NT2/D1 (cell line): ENCODE measurements around the gene CABLES1.
"Not testable (repeated sequence)": the region's sequence is repeated elsewhere in the genome, so short reads cannot be mapped to it uniquely, and the experiment has no call there.

Experiments
- DNase-seq: peaks from one replicate; pipeline ENCODE4 v3.0.0-alpha.2; 2011; ENCODE audit warnings: low read depth, low spot score
- H3K27me3 ChIP-seq: 2 replicates; pipeline ENCODE4 v1.6.0; 2011; ENCODE audit warnings: mild to moderate bottlenecking; ENCODE audit not compliant: insufficient read length, insufficient read depth
- H3K36me3 ChIP-seq: 2 replicates; pipeline ENCODE4 v1.6.1; 2011; ENCODE audit warnings: mild to moderate bottlenecking, low read length, mixed read lengths; ENCODE audit not compliant: insufficient read depth, insufficient read length
- H3K4me1 ChIP-seq: 2 replicates; pipeline ENCODE4 v1.5.1; 2011; ENCODE audit not compliant: insufficient read depth, insufficient read length
- H3K4me3 ChIP-seq: 2 replicates; pipeline ENCODE4 v1.5.1; 2011; ENCODE audit warnings: low read depth; ENCODE audit not compliant: insufficient read length
- H3K9ac ChIP-seq: 2 replicates; pipeline ENCODE4 v1.6.0; 2011; ENCODE audit warnings: low read depth; ENCODE audit not compliant: insufficient read length
- H3K9me3 ChIP-seq: 2 replicates; pipeline ENCODE4 v1.5.1; 2011; ENCODE audit warnings: mild to moderate bottlenecking, low read length; ENCODE audit not compliant: insufficient read depth
- SUZ12 ChIP-seq: IDR thresholded peaks from 2 replicates; pipeline ENCODE4 v1.6.1; 2011; ENCODE audit not compliant: insufficient read length, insufficient read depth; ENCODE audit errors: extremely low read depth
- YY1 ChIP-seq: IDR thresholded peaks from 2 replicates; pipeline ENCODE4 v1.6.1; 2011; ENCODE audit not compliant: insufficient read length, insufficient read depth
- ZNF274 ChIP-seq: IDR thresholded peaks from 2 replicates; pipeline ENCODE4 v1.6.1; 2011; ENCODE audit warnings: mild to moderate bottlenecking, low read depth, low read length

Gene CABLES1

DNA sequence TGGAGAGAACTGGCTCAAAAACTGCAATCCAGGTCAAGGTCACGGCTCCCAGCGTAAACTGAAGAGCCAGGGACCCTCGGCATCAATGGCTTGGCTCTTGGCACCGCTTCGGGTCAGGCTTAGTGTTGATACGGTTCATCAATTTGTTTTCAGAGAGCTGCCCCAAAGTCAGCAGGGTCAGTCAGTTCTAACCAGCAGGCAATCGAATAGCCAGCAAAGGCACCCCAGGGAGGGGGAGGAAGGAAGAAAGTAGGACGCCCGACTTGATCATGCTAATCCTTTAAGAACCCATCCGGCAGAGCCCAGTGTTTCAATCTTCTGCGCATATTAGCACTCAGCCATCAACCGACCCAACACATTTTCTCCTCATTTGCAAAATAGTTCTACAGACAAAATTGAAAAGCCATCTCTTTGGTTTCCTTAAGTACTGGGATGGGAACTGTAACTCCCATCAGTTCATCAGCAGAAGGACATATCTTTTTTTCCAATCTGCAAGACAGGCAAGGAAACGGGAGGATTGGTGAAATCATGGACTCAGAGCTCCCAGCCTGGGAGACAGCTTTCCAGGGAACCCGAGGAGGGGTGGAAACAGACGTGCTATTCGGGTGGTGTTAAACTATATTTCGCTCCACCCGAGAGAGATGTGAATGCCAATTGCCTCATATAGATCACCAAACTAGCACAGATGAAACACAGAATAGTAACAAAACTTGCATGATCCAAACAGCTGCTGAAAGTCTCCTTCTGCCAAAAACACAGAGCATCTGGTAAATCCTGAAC is 40.7 kb upstream of the CABLES1 start:
- no peaks in the 10 kb centered on the region for H3K36me3 ChIP-seq
- H3K9ac ChIP-seq, result no peak overlapping the region
- H3K27me3 ChIP-seq, result no peaks in the 10 kb centered on the region
- peak; percentile 32 for DNase-seq
- no peaks in the 10 kb centered on the region for H3K4me1 ChIP-seq
- H3K4me3 ChIP-seq, result no peak overlapping the region
- TF ChIP-seq YY1, result no peak
- TF ChIP-seq SUZ12, result no peak
- no peak for TF ChIP-seq ZNF274
- no peaks in the 10 kb centered on the region for H3K9me3 ChIP-seq

DNA sequence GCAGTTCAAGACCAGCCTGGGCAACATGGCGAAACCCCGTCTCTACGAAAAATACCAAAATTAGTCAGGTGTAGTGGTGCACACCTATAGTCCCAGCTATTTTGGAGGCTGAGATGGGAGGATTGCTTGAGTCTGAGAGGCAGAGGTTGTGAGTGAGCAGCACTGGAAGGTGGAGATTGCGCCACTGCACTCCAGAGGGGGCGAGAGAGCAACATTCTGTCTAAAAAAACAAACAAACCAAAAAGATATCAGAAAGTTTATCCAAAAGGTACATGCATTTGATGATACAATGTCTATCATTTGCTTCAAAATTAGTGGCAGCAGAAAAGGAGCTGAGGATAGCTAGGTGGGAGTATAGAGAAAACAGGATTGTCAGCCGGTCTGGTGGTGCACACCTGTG is 39.8 kb upstream of the CABLES1 start:
- Histone ChIP-seq H3K27me3 (no peaks in the 10 kb centered on the region), H3K4me1 (no peaks in the 10 kb centered on the region), H3K36me3 (no peaks in the 10 kb centered on the region), H3K9ac (no peak overlapping the region), H3K9me3 (no peaks in the 10 kb centered on the region), H3K4me3 (no peak overlapping the region)
- no peak for DNase-seq
- TF ChIP-seq SUZ12 (no peak), ZNF274 (no peak), YY1 (no peak)

DNA sequence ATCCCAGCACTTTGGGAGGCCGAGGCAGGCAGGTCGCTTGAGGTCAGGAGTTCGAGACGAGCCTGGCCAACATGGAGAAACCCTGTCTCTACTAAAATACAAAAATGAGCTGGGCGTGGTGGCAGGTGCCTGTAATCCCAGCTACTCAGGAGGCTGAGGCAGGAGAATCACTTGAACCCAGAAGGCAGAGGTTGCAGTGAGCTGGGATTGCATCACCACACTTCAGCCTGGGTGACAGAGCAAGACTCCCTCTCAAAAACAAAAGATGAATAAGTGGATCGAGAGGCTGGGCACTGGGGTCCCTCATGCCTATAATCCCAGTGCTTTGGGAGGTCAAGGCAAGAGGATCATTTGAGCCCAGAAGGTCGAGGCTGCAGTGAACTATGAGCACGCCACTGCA is 38.3 kb upstream of the CABLES1 start:
- H3K4me1 ChIP-seq, DNase-seq: not testable (repeated sequence)

DNA sequence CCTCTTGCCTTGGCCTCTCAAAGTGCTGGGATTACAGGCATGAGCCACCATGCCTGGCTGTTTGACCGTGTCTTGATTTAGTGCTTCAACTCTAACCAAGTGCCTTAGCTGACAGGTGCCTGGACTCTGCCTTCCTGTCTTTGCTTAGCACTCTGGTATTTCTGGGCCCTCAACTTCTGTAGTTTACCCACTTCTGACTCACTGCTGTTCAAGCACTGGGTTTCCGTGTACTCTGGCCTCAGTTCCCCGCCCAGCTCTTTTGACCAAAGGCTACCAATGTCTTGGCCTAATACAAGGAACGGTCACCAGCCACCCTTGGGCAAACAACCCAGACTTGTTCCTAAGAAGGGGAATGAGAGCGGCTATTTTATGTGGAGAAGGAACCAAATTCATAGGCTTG is 35.7 kb upstream of the CABLES1 start:
- H3K36me3 ChIP-seq, result no peaks in the 10 kb centered on the region
- no peak for DNase-seq
- no peak for TF ChIP-seq SUZ12
- TF ChIP-seq YY1, result no peak
- no peak for TF ChIP-seq ZNF274
- no peak overlapping the region for H3K9ac ChIP-seq
- no peaks in the 10 kb centered on the region for H3K9me3 ChIP-seq
- no peaks in the 10 kb centered on the region for H3K4me1 ChIP-seq
- H3K4me3 ChIP-seq, result no peak overlapping the region
- H3K27me3 ChIP-seq, result no peaks in the 10 kb centered on the region

More for the DNA sequence above, 38.3 kb upstream of the CABLES1 start:
- H3K36me3 ChIP-seq, H3K9ac ChIP-seq, H3K4me3 ChIP-seq, H3K9me3 ChIP-seq, H3K27me3 ChIP-seq: not testable (repeated sequence)

DNA sequence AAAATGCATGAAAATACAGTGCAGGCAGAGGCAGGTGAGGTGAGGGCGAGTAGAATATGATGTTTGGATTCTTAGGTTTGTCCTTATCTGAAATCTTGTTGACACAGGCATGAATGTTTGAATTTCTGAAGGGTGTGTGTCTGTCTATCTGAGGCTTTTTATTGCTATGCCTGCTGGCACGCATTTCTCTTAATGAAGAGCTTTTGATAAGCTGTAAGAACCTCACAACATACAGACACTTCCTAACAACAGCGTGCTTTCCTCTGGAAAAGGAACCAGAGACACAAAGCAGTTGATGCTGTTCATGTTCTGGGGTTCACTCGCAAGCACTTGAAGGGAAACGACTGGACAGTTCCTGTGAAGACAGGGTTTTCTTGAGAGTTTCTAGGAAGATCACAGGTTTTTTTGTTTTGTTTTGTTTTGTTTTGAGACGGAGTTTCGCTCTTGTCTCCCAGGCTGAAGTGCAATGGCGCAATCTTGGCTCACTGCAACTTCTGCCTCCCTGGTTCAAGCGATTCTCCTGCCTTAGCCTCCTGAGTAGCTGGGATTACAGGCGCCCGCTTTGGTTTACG is 33.3 kb upstream of the CABLES1 start:
- Histone ChIP-seq H3K9me3 (no peaks in the 10 kb centered on the region), H3K4me1 (no peaks in the 10 kb centered on the region), H3K9ac (no peak overlapping the region), H3K36me3 (no peaks in the 10 kb centered on the region), H3K27me3 (no peaks in the 10 kb centered on the region), H3K4me3 (no peak overlapping the region)
- DNase-seq, result no peak
- no peak for TF ChIP-seq ZNF274
- no peak for TF ChIP-seq YY1
- no peak for TF ChIP-seq SUZ12

DNA sequence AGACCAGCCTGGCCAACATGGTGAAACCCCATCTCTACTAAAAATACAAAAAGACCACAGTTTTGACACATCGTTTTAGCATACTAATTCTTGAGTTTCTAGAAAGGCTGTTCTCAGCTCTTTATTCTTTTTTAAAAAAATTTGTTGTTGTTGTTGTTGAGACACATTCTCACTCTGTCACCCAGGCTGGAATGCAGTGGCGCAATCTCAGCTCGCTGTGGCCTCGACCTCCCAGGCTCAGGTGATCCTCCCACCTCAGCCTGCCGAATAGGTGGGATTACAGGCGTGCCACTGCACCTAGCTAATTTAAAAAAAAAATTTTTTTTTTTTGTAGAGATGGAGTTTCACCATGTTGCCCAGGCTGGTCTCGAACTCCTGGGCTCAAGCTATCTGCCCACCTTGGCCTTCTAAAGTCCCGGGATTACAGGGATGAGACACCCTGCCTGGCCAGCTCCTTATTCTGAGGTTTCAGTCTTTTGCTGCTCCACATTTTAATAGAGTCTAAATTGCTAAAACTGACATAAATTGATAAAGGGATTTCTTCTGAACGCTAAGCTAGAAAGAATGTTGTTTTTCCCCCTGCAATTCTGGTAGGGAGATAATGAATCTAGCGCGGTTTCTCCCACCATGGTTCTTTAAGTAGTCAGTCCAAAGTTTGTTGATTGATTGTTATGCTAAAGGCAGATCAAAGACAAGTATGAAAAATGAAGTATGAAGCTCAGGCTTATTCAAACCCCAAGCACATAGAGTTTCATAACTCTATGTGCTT is 32.6 kb upstream of the CABLES1 start:
- H3K9me3 ChIP-seq, result no peaks in the 10 kb centered on the region
- H3K27me3 ChIP-seq, result no peaks in the 10 kb centered on the region
- H3K4me1 ChIP-seq, result no peaks in the 10 kb centered on the region
- no peak overlapping the region for H3K9ac ChIP-seq
- no peak for TF ChIP-seq ZNF274
- no peak for TF ChIP-seq SUZ12
- TF ChIP-seq YY1, result no peak
- H3K4me3 ChIP-seq, result no peak overlapping the region
- no peaks in the 10 kb centered on the region for H3K36me3 ChIP-seq
- no peak for DNase-seq

- TF ChIP-seq YY1 (no peak), ZNF274 (no peak), SUZ12 (no peak)
- Histone ChIP-seq H3K4me3 (no peak overlapping the region), H3K27me3 (no peaks in the 10 kb centered on the region), H3K9me3 (no peaks in the 10 kb centered on the region), H3K9ac (no peak overlapping the region), H3K4me1 (no peaks in the 10 kb centered on the region), H3K36me3 (no peaks in the 10 kb centered on the region)
- no peak for DNase-seq
Measured at GRCh38 chr18:23103449-23103848, 31.8 kb upstream of the CABLES1 start.
